ENCODE measurements around the gene VN1R5.

VN1R5 gene

GRCh38 chr1:247303216-247303615 is 47.3 kb downstream of the VN1R5 start:
- no peak for DNase-seq

- no peak for DNase-seq
Measured at GRCh38 chr1:247304031-247304430, 48.2 kb downstream of the VN1R5 start.

Data from activated CD4-positive, alpha-beta T cell treated with anti-CD3 and anti-CD28 coated beads for 1 hour (primary cell).